HTR-8/SVneo (cell line): ENCODE results near the gene PPP2R2B.
A peak's percentile ranks its signal among the peaks of the same experiment; 100 is the strongest.

Experiments used
- DNase-seq: peaks from one replicate; pipeline ENCODE4 v3.0.0; 2011; ENCODE audit warnings: low spot score, mixed read lengths; ENCODE audit not compliant: insufficient read length
- FAIRE-seq: peaks from 2 replicates; lab custom pipeline; 2011; peaks lifted over from hg19 to GRCh38; lab: Jason Lieb, UNC

The PPP2R2B gene

DNA sequence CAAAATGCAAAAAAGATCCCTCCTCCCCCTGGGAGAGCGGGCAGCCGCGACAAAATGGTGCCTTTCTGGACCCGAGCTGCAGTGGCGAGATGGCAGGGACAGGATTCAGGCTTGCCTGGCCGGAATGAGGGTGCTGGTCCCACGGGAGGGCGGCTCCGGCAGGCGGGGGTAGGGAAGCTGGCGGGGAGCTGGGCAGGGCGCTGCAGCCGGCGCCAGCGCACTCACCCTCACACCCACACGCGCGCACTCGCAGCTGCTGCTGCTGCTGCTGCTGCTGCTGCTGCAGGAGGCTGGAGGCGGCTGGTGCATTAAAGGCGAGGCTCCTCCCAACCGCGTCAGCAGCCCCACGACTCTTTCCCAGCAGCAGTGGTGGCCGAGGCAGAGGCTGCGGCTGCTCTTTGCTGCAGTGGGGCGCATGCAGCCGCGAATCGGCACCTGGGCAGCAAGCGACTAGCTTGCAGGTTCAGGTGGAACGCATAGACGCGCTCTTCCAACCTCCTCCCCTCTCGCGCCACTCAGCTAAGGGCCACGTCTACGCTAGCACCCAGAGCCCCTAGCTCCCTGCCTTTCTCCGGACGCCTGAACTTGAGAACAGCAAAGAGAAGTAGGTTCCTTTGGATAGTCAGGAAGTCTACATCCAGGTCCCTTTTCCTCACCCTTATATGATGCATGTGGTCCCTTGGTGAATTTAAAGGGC is at the start of gene PPP2R2B:
TSS of gene PPP2R2B (minus strand) at position 282 of the 697 bp plus-strand sequence.
- peak; percentile 48 for DNase-seq
- FAIRE-seq, result peak; percentile 90

DNA sequence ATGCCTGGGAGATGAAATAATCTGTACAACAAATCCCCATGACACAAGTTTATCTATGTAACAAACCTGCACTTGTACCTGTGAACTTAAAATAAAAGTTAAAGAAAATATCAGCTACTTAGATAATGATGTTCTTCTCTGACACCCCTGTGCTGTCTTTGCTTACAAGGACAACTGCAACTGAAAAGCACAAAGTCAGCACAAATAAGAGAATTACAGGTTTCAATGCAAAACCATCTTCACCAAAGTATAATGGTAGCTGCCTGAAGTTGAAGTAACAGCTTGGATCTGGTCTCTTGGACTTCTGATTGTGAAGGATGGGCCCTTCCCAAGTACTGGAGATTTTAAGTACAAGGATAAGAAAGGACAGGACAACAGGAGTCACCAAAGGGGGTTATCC is 45.6 kb upstream of the PPP2R2B start:
- DNase-seq, result no peak

DNA sequence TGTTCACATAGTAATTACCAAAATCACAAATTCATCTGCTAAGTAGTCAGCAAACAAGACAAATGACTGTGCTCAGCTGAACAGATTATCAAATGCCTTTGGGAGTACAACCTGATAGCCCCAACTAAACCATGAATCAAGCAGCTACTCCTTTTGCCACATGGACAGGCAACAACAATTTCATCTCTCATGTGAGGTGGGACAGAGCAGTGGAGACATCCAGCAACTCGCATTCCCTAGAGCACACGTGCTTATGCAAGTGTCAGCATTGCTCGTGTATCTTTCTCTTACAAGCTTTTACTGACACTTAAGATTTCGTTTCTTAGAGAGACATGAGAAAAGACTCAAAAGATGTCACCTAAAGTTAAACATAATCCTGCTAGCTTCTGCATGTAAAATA is 42.7 kb upstream of the PPP2R2B start:
- DNase-seq (no peak), FAIRE-seq (no peak)

More for the DNA sequence above, 45.6 kb upstream of the PPP2R2B start:
- FAIRE-seq, result no peak

DNA sequence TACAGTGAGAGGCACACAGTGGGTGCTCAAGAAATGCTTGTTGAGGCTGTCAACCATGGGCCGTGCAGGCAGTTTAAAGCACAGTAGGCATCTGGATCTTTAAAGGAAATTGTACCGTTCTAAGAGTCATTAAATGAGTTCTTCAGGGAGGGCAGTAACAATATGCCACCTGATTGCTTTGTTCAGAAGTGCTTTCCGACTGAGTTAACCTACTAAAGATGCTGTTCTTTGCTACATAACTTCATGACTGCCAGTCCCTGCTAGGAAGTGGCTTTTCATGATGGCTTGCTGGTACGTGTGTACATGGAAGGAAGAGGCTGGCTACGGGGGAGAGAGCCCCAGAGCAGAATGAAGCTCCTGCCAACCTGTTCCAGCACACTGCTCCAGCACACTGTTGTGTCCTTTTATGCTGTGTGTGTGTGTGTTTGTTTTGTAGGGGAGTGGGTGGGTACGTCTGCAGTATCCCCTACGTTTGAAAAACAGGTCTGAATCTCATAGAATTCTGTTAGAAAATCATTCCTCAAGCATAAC is 41.9 kb upstream of the PPP2R2B start:
- FAIRE-seq (no peak), DNase-seq (no peak)

DNA sequence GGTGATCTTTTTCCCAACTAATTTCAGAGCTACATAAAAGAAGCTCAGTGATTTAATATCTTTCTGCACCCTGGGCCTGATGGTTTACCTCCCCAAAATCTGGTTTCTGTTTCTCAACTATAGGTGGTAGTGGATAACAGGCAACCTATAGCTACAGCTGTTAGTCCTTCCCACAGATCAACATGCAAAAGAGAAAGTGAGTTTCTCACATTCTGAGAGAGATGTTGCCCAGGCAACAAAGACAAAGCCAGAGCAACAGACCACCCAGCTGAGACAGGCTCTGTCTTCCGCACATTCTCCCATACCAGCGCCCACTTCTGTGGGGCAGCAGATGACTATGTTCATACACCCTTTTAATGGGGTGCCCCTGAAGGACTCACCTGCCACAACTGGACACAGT is 40.7 kb upstream of the PPP2R2B start:
- FAIRE-seq (no peak), DNase-seq (no peak)

DNA sequence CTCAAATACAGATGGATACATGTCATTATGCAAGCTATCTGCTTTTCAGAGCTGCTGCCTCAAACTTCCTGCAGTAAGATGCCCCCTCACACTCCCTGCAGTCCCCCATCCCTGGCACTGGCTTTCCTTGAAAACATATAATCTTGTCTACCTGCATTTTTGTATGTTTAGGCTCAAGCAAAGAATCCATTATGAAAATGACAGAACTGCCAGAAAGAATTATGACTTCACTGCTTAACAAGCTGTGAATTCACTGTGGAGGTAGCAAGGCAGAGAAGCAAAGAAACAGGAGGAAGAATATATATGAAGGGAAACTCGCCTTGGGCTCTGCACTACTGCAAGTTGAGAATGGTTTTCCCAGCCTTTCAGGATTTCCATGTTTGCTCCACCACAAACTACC is 39.4 kb upstream of the PPP2R2B start:
- FAIRE-seq (no peak), DNase-seq (no peak)

DNA sequence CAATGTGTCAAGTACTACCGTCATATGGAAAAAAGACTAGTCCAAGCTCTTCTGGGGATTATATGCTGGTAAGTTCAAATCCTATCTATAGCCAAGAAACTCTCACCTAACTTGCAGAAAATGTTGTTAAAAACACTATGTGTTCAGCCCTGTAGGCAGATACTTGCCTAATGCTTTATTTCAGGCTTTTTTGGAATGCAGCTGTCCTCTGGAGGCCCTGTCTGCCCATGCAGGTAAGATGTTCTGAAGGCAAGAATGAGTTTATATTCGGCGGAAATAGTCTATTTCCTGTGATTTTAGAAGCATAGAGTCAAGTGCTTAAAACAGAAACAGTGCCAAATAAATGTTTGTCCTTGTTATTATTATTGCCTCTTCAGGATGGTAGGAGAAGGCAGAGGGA is 34.3 kb upstream of the PPP2R2B start:
- FAIRE-seq, result no peak
- no peak for DNase-seq

DNA sequence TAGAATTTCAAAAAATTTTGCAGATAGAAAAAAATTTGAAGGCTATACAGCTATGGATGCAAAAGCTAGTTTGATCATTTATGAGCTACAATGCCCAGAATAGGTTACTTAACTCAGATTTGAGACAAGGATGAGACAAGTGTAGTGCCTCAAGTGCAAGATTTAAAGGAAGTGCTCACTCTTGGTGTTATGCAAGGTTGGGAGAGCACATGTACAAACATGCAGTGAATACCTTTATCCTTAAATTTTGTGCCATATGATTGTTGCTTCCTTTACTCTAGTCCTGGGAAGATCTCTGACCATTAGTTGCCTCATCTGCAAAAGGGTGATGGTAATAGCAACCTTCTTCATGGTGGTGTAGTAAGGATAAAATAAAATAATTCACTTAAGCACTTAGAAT is 31.7 kb upstream of the PPP2R2B start:
- DNase-seq, result no peak
- FAIRE-seq, result no peak

DNA sequence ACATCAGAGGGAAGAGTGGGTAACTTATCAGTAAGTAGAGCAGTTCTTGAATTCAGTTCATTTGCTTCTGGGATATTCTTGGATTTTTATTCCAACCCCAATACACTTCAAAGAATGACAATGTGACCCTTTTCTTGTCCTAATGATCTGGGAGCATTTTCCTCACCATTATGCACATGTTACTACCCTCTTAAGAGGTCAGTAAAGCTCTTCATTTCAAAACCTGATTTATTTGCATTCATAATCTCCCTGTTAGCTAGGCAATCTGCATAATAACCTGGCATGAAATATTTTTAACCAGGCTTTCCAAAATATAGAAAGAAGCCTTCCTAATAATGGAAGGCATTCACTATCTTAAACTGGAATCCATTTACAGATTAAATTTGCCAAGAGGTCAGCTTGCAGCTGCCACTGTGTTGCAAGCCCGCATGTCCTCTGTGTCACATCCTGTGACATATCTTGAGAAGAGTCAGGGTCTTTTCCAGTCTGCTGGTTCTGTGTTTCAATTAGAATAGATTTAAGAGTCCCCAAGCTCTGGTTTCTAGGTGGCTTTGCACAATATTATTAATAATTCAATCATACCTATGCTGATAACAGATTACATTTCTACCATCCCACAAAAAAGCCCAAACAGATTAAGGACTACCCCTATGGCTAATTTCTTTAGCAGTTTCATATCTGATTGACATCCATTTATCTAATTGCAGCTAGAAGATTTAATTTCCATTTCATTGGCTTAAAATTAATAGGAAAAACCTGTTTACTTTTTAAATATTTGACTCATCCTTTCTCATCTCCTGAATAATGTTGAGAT is 30.9 kb upstream of the PPP2R2B start:
- DNase-seq (no peak), FAIRE-seq (no peak)

DNA sequence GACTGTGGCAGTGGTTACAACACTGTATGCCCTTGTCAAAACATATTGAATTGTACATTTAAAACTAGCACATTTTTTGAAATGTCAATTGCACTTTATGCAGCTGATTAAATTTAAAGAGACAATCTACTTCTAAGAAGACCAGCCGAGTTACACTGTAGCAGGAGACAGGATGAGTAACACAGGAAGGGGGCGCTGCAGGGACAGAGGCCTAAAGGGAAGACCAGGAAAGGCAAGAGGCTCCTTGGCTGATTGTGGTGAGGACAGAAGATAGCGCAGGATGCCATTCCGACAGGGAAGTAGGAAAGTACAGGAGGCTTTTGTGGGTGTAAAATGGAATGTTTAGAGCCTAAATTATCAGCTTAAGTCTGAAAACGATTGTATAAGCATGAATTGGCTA is 28.2 kb upstream of the PPP2R2B start:
- FAIRE-seq, result peak; percentile 46
- DNase-seq, result no peak

DNA sequence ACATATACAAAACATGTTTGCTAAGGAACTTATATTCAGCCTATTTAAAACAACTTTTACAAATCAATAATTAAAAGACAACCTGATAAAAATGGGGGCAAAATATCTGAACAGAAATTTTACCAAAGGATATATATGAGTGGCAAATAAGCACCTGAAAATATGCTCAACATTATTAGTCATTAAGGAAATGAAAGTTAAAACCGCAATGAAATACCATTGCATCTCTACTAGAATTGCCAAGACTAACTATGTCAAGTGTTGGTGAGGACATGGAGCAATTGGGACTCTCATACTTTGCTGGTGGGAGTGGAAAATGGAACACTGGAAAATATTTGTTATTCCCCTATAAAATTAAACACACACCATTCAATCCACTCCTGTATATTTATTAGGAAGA is 26.3 kb upstream of the PPP2R2B start:
- DNase-seq, result no peak
- no peak for FAIRE-seq

DNA sequence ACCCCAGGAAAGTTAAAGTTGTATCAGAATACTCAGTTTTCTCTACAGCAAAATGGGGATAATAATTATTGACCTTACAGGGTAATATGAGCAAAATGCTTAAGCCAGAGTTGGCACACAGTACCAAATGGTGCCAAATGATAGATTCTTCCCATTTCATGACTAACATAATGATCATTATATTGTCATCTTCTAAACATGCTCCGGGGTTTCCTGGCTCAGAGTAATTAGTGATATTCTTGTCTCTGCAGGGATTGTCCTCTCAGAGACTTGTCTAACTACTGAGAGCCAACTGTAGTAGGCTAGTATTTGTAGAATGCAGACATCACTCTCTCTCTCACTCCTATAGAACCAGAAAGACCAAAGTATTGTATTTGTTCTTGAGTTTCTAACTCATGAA is 25.2 kb upstream of the PPP2R2B start:
- FAIRE-seq (no peak), DNase-seq (no peak)

DNA sequence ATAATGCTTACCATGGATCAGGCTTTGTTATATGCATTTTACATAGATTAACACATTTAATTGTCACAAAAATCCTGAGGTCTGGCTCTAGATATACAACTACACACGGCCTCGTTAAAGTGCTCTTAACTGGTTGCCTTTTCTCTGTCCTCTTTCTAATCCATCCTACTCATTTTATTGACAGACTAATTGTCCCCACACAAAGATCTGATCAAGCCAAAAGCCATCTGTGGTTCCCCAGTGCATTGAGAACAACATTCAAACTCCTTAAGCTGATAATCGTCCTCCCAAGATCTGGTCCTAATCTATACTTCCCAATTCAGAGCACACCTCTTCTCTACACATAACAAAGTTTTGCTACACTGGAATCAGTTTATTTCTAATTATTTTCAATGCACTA is 23.9 kb upstream of the PPP2R2B start:
- FAIRE-seq, result no peak
- DNase-seq, result no peak

DNA sequence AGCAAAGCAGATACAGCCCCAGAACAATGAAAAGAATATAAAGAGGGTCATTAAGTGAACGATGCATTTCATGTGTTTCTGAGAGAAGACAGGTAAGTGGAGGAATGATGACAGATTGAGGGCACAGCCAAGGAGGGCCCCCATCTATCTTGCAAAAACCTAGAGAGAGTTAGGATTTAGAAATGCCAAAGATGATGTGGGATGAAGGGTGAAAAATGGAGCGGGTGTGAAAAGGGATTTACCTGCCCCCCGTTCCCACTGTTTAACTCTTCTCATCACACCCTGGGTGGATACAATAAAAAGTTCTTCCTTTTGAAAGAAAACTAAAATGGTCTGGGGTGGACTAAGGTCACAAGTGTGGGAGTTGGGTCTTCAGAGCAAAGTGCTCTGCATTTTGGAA is 18.5 kb upstream of the PPP2R2B start:
- no peak for FAIRE-seq

DNA sequence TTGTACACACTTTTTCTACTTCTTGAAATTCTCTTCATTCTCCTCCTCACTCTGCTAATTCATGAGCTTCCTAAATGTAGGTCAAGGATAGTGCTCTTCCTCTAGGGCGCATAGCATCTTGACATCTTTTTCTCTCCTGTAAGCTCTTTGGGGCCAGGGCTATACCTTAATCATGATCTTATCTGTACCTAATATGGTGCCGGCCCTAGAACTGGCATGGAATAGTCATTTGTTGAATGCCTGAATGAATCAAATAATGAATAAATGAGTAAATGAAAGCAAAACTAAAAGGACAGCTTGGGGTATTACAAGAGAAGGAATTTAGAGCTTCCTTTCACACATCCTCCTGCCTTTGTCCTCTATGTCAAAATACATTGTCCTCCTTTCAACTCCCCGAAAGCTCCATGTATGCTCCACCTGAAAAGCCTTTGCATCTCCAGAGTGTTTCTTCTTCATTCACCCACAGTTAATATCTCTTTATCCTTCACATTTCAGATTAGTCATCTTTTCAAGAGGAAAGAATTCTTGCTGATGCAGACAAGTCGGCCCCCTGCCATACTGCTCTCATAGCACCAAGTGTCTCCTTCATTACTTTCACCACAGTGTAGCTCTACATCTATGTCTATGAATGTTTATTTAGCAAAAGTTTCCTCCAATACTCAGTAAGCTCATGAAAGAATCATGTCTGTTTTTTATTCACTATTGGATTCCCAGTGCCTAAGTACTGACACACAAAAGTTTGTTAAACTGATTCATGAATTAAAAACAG is 16.4 kb upstream of the PPP2R2B start:
- no peak for FAIRE-seq
- no peak for DNase-seq

More for the DNA sequence above, 18.5 kb upstream of the PPP2R2B start:
- no peak for DNase-seq

DNA sequence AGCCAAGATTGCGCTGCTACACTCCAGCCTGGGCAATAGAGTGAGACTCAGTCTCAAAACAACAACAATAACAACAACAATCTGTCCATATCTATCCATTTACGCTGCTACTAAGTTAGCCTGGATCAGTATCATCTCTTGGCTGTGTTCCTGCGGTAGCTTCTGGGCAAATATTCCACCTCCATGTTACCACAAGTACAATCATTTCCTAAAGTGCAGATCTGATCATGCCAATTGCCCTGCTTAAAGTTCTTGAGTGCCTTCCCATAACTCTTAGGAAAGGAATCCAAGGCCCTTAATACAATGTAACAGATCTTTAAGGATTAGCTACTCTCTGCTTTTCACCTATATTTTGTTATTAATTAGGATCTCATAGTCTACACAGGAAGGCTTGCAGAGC is 15.4 kb upstream of the PPP2R2B start:
- FAIRE-seq (no peak), DNase-seq (no peak)

DNA sequence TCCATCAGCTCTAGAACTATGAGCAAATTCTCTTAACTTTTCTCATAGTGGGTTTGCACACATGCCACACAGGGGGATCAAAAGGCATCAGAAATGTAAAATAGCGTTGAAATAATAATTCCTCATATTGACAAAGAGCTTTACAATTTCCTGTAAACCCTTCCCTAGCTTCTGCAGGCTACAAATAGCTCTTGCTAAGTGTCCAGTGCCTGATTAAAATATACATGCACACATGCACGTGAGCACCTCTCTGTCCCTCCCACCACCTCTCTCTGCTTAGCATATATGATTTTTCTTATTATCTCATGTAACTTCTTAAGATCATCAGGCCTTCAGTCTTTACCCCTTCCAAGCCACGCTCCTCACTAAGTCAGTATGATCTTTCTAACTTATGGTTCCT is 13.7 kb upstream of the PPP2R2B start:
- FAIRE-seq (no peak), DNase-seq (no peak)

DNA sequence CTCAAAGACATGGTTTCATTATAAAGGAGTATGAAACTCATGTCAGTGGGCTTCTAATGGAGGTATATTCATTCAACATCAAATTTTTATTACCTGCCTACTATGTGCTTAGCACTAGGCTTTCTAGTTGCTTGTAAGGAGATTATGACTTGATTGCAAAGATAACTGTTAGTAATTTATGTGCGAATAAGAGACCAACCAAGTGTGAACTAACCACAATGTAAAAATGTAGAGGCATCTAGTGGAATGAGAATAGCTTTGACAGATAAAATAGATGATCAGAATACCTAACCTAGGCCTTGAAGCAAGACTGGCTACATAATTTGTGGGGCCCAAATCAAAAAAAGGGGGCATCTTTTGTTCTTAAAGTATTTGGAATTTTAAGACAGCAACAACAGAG is 13.0 kb upstream of the PPP2R2B start:
- FAIRE-seq, result no peak
- DNase-seq, result no peak

DNA sequence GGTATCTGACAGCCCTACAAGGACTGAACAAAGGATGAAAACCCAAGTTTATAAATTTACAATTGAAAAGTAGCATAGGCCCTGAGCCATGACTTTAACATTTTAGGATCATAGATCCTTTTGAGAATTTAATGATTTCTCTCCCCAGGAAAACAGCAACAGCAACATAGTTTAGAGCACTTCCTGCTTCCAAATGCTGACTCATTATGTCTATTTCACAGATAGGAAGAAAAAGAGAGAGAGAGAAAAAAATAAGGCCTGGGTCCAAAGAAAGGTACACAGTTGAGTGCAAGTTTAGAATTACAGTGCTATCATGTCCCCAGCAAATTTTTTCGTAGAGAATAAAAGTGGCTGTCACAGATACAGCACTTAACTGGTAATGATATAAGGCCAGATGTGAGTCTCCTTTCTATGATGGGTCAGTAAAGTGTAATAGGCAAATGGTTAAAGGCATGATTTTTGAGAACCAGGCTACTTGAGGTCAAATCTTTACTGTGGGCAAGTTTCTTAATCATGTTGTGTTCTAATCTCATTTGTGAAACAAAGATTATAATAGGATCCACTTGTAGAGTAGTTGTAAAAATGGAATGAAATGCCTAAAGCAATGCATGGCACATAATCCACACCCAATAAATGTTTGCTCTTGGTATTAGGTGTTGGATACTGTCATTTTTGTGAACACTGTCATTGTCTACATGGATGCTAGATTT is 12.3 kb upstream of the PPP2R2B start:
- DNase-seq (no peak), FAIRE-seq (no peak)

DNA sequence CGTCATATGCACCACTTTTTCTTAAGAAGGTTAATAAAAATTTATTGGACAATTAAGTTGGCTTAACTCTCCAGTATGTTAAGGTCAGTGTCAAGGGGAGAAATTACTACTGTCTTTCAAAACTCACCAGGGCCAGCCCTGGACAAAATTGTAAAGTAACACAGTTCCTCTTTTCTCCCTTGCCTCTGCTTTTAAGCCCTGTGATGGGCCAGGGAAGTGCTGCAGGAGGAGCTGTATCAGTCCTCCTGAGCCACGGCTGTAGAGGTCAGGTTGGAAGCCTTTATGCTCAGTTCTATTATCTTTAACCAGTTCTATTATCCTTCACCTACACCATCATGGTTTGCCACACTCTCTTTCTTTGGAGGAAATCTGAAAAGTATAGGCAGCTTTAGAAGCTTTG is 11.5 kb upstream of the PPP2R2B start:
- DNase-seq (no peak), FAIRE-seq (no peak)
